OCI-LY3 (cell line): ENCODE data around the gene TRIL.

Experiments used
- CTCF ChIP-seq: fragments of 200-600, 300-600 bp; sonication (generic); IDR thresholded peaks from 2 replicates; pipeline ENCODE4 v1.5.1; 2014; ENCODE audit warnings: antibody characterized with exemption, low read length, low read depth
- EZH2phosphoT487 ChIP-seq: fragments of 200-600 bp; shearing (Covaris generic); IDR thresholded peaks from 2 replicates; pipeline ENCODE4 v1.6.1; 2018; ENCODE audit warnings: antibody characterized with exemption, mixed run types, low read depth

DNA sequence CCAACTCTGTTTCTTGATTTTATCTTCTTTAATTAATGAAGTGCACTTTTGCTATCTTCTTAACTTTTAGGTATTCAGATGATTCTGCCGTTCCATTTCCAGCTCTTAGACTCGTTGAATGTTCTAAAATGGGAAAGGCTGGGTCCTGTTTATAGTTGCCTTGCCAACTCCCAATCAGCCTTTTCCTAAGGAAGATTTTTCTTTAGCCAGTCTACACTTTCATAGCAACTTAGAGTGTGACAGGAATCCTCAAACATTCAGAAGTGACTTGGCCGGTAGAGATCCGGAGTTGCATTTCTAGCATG is 23.0 kb upstream of the TRIL start:
- TF ChIP-seq CTCF: no peak
- TF ChIP-seq EZH2phosphoT487: no peak
